Caco-2 (cell line): ENCODE results near the gene KRIT1. TPM values are rescaled to one million over a fixed set of nuclear protein-coding genes. Genes with fewer than 3 reads are reported as not detected.

Experiments
- BruUV-seq: library from RNA; stranded (reverse); fragments of 400-500 nt; replicated peaks from 2 replicates; lab custom pipeline; 2021; lab: Mats Ljungman, UMichigan
- CTCF ChIA-PET: fragments of 300-600 bp; sonication (Branson Sonifier 250); formaldehyde crosslinking; loops from one replicate; lab custom pipeline; 2022; ENCODE audit warnings: antibody characterized with exemption; lab: Charles Lee
- POLR2A ChIA-PET: fragments of 300-600 bp; sonication (Branson Sonifier 250); formaldehyde crosslinking; loops from one replicate; lab custom pipeline; 2022; ENCODE audit warnings: antibody characterized with exemption; lab: Charles Lee
- DNase-seq, 2 experiments: peaks; one replicate each; pipeline versions ENCODE4 v3.0.0 to v3.0.0-alpha.2; 2020 to 2022
- H3K27me3 ChIP-seq: replicated peaks from 2 replicates; pipeline ENCODE4 v1.6.0; 2011; ENCODE audit warnings: low read length; ENCODE audit not compliant: control insufficient read depth, insufficient read depth
- H3K36me3 ChIP-seq: 2 replicates; pipeline ENCODE4 v1.5.1; 2011; ENCODE audit warnings: low read length; ENCODE audit not compliant: control insufficient read depth, insufficient read depth
- H3K4me1 ChIP-seq: fragments of 250-450 bp; sonication (Bioruptor Pico); 2 replicates; pipeline ENCODE4 v1.5.1; 2020; ENCODE audit warnings: mild to moderate bottlenecking
- H3K4me3 ChIP-seq: 2 replicates; pipeline ENCODE4 v1.5.1; 2011; ENCODE audit warnings: low read depth, mild to moderate bottlenecking, control low read depth, low read length
- H3K9me3 ChIP-seq: fragments of 250-450 bp; sonication (Bioruptor Pico); 2 replicates; pipeline ENCODE4 v1.5.1; 2020; ENCODE audit warnings: mild to moderate bottlenecking, moderate library complexity
- H3K27ac Mint-ChIP-seq: one replicate; pipeline ENCODE4 v1.8.0; 2022; ENCODE audit warnings: mixed read lengths; ENCODE audit not compliant: unreplicated experiment
- H3K27me3 Mint-ChIP-seq: one replicate; pipeline ENCODE4 v1.8.0; 2022; ENCODE audit warnings: mixed read lengths; ENCODE audit not compliant: insufficient read depth, unreplicated experiment
- H3K36me3 Mint-ChIP-seq: one replicate; pipeline ENCODE4 v1.8.0; 2022; ENCODE audit warnings: mild to moderate bottlenecking, mixed read lengths; ENCODE audit not compliant: insufficient read depth, unreplicated experiment
- H3K4me1 Mint-ChIP-seq: one replicate; pipeline ENCODE4 v1.8.0; 2022; ENCODE audit warnings: low read depth, mixed read lengths; ENCODE audit not compliant: unreplicated experiment
- H3K4me3 Mint-ChIP-seq: one replicate; pipeline ENCODE4 v1.8.0; 2022; ENCODE audit warnings: mild to moderate bottlenecking, moderate library complexity, mixed read lengths; ENCODE audit not compliant: unreplicated experiment
- H3K9me3 Mint-ChIP-seq: one replicate; pipeline ENCODE4 v1.8.0; 2022; ENCODE audit warnings: mixed read lengths; ENCODE audit not compliant: unreplicated experiment
- intact Hi-C: fragments of 100-400 bp; cut with micrococcal nuclease; formaldehyde crosslinking; loops from one replicate; pipeline ENCODE4 v1.10.0; 2022; ENCODE audit not compliant: unreplicated experiment
- total RNA-seq: library from RNA; stranded (reverse); gene quantifications from 2 replicates; pipeline ENCODE4 v1.2.3, GENCODE V29; 2022
- TF ChIP-seq, protein P1 (sequence below), 2 experiments: fragments of 200-600 bp in 1 of 2; IDR thresholded peaks; 1 replicate in 1 of 2; 2 replicates in 1 of 2; pipeline versions ENCODE4 v1.5.1 to v1.8.0; 2011 to 2022; ENCODE audit warnings: antibody characterized with exemption in 1 of 2, control low read depth in 1 of 2, inconsistent platforms in 1 of 2, low read depth in 1 of 2, low read length in 1 of 2, mild to moderate bottlenecking in 1 of 2, moderate library complexity in 1 of 2; ENCODE audit not compliant: insufficient read depth in 1 of 2, severe bottlenecking in 1 of 2, unreplicated experiment in 1 of 2

KRIT1 gene
- total RNA-seq, 1 experiment from 2014 or later, result 54.4 TPM

DNA sequence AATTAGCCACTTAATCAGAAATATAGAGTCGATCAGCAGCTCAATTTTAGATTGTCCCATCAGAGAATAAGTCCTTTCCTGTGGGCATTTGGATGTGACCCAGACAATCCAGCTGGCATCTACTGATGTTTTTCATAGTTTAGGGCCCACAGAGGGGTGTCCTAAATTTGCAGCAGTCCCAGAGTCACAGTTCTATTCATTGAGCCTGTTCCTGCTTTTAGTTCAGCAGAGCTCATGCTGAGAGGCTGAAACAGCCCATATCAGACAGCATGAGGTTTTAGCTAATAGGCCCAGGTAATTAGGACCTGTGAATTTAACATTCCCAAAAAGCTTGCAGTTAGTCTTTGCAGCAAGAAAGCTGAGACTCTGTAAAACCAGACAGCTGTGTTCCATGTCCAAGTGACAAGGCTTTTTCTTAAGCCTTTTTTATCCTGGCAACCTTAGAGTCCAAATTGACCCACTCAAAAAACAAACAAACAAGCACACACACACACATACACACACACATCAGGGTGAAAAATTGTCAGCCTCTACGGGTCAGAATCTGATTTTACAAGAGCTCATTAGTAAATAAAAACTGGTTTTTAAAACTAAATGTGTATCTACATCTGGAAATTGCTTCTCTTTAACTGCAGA, 33.8 kb upstream of the KRIT1 start:
- TF ChIP-seq, protein P1, sequence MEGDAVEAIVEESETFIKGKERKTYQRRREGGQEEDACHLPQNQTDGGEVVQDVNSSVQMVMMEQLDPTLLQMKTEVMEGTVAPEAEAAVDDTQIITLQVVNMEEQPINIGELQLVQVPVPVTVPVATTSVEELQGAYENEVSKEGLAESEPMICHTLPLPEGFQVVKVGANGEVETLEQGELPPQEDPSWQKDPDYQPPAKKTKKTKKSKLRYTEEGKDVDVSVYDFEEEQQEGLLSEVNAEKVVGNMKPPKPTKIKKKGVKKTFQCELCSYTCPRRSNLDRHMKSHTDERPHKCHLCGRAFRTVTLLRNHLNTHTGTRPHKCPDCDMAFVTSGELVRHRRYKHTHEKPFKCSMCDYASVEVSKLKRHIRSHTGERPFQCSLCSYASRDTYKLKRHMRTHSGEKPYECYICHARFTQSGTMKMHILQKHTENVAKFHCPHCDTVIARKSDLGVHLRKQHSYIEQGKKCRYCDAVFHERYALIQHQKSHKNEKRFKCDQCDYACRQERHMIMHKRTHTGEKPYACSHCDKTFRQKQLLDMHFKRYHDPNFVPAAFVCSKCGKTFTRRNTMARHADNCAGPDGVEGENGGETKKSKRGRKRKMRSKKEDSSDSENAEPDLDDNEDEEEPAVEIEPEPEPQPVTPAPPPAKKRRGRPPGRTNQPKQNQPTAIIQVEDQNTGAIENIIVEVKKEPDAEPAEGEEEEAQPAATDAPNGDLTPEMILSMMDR (IDR thresholded peaks at IDR 0.05; ENCODE audit: insufficient read depth in 1 of 2, low read depth in 1 of 2, low read length in 1 of 2, severe bottlenecking in 1 of 2, unreplicated experiment in 1 of 2), result no peak
- no TSS peak for BruUV-seq
- no peaks in the 10 kb centered on the region for H3K27me3 Mint-ChIP-seq
- Histone ChIP-seq H3K4me1 (no peaks in the 10 kb centered on the region), H3K36me3 (0 out of 2 replicates have a peak, but pooled peaks cover 2% of the 10 kb centered on the region), H3K27me3 (no peaks in the 10 kb centered on the region), H3K4me3 (no peak overlapping the region), H3K9me3 (no peaks in the 10 kb centered on the region)
- no peak overlapping the region for H3K27ac Mint-ChIP-seq
- peaks cover 12% of the 10 kb centered on the region for H3K9me3 Mint-ChIP-seq
- ChIA-PET POLR2A (no interaction called here), CTCF (no interaction called here)
- H3K36me3 Mint-ChIP-seq, result peaks cover 5% of the 10 kb centered on the region
- H3K4me3 Mint-ChIP-seq, result no peak overlapping the region
- no peaks in the 10 kb centered on the region for H3K4me1 Mint-ChIP-seq
- intact Hi-C loops, result no loop called here
- no peak for DNase-seq

DNA sequence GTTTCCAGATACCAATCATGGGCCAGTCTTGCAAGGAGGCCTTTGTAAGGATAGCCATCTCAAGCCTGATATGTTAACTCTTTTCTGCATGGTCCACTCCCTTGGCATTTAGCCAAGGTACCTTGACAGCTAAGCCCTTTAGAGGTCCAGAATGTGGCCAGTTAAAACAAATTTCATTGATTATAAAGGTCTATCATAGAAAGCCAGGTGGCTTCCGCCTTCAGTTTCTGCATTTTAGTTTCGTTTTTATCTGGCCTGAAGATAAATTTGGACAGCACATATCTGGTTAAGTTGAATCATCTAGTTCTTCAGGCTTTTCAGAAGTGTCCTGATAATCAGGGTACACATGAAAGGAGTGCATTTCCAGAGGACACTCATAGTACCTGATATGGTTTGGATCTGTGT, 30.7 kb upstream of the KRIT1 start:
- Mint-ChIP-seq H3K9me3 (peaks cover 17% of the 10 kb centered on the region), H3K4me3 (no peak overlapping the region), H3K4me1 (peaks cover 2% of the 10 kb centered on the region), H3K27ac (no peak overlapping the region), H3K27me3 (no peaks in the 10 kb centered on the region), H3K36me3 (peaks cover 5% of the 10 kb centered on the region)
- CTCF ChIA-PET, result no interaction called here
- no peak for DNase-seq
- BruUV-seq, result no TSS peak
- intact Hi-C loops, result no loop called here
- TF ChIP-seq, protein P1 (IDR thresholded peaks at IDR 0.05; ENCODE audit: insufficient read depth in 1 of 2, low read depth in 1 of 2, low read length in 1 of 2, severe bottlenecking in 1 of 2, unreplicated experiment in 1 of 2), result no peak
- no peak overlapping the region for H3K4me3 ChIP-seq
- no peaks in the 10 kb centered on the region for H3K27me3 ChIP-seq
- no peaks in the 10 kb centered on the region; the same call in 1 of the 2 replicates for H3K4me1 ChIP-seq
- 0 out of 2 replicates have a peak, but pooled peaks cover 2% of the 10 kb centered on the region for H3K36me3 ChIP-seq
- POLR2A ChIA-PET, result no interaction called here
- H3K9me3 ChIP-seq, result no peaks in the 10 kb centered on the region

DNA sequence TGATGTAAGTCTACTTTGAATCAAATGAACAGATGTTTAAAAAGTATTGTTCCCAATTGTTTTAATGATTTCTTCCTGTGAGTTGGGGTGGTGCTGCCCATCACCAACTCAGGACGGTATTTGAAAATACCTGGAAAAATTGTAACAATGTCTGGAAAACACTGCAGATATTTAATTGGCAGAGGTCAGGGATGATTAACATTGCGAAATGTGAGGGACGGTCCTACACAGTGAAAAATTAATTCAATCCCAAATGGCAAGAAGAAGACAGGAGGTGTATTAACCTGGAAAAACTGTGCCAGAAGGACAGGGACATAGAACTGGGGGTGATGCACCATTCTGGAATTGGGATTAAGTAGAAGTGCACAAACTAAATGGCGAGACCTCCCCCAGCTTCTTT, 29.6 kb upstream of the KRIT1 start:
- DNase-seq, result no peak
- H3K27ac Mint-ChIP-seq, result no peak overlapping the region
- Histone ChIP-seq H3K9me3 (no peaks in the 10 kb centered on the region), H3K27me3 (no peaks in the 10 kb centered on the region), H3K36me3 (0 out of 2 replicates have a peak, but pooled peaks cover under 1% of the 10 kb centered on the region), H3K4me1 (no peaks in the 10 kb centered on the region; the same call in 1 of the 2 replicates), H3K4me3 (no peak overlapping the region)
- H3K9me3 Mint-ChIP-seq, result peaks cover 12% of the 10 kb centered on the region
- TF ChIP-seq, protein P1 (IDR thresholded peaks at IDR 0.05; ENCODE audit: insufficient read depth in 1 of 2, low read depth in 1 of 2, low read length in 1 of 2, severe bottlenecking in 1 of 2, unreplicated experiment in 1 of 2), result no peak
- no peak overlapping the region for H3K4me3 Mint-ChIP-seq
- no peaks in the 10 kb centered on the region for H3K36me3 Mint-ChIP-seq
- H3K27me3 Mint-ChIP-seq, result no peaks in the 10 kb centered on the region
- ChIA-PET CTCF (no interaction called here), POLR2A (no interaction called here)
- intact Hi-C loops, result no loop called here
- peaks cover 4% of the 10 kb centered on the region for H3K4me1 Mint-ChIP-seq
- no TSS peak for BruUV-seq
